Neural progenitor cell (in vitro differentiated cells): Measurements from ENCODE around the gene WIPF1.

Experiments used
- EZH2 ChIP-seq: fragments of 200-600 bp; sonication (generic); IDR thresholded peaks from 2 replicates; pipeline ENCODE4 v1.6.1; 2017; ENCODE audit warnings: antibody characterized with exemption, mild to moderate bottlenecking, moderate library complexity
- EZH2phosphoT487 ChIP-seq: fragments of 200-600 bp; sonication (generic); IDR thresholded peaks from 2 replicates; pipeline ENCODE4 v1.6.1; 2017; ENCODE audit warnings: antibody characterized with exemption
- TF ChIP-seq, protein P1 (sequence below): fragments of 200-600 bp; sonication (generic); IDR thresholded peaks from 2 replicates; pipeline ENCODE4 v1.5.1; 2017; ENCODE audit warnings: antibody characterized with exemption, mild to moderate bottlenecking

DNA sequence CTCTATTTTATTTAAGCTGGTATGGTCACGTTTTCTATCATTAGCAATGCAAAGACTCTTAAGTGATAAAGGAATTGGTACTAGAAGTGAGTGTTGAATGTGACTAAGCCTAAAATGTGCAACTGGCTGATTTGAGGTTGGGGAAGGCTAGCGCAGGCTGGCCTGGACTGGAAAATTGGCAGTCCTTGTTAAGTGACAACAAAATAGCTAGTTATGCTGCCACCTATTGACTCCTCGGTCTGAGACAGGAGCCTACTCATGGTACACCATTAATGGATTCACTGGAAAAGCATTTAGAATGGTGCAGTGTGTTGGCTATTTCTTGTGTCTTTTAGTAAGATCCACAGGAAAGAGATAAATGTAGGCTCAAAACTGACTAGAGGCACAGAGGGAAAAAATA, 5.7 kb upstream of the WIPF1 start:
- TF ChIP-seq, protein P1, sequence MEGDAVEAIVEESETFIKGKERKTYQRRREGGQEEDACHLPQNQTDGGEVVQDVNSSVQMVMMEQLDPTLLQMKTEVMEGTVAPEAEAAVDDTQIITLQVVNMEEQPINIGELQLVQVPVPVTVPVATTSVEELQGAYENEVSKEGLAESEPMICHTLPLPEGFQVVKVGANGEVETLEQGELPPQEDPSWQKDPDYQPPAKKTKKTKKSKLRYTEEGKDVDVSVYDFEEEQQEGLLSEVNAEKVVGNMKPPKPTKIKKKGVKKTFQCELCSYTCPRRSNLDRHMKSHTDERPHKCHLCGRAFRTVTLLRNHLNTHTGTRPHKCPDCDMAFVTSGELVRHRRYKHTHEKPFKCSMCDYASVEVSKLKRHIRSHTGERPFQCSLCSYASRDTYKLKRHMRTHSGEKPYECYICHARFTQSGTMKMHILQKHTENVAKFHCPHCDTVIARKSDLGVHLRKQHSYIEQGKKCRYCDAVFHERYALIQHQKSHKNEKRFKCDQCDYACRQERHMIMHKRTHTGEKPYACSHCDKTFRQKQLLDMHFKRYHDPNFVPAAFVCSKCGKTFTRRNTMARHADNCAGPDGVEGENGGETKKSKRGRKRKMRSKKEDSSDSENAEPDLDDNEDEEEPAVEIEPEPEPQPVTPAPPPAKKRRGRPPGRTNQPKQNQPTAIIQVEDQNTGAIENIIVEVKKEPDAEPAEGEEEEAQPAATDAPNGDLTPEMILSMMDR: peak; percentile 64
- TF ChIP-seq EZH2 (no peak), EZH2phosphoT487 (no peak)
